Right lobe of liver (tissue), 6 donors: Measurements from ENCODE around the gene VAPB. TPM values are rescaled to one million over a fixed set of nuclear protein-coding genes. Genes with fewer than 3 reads are reported as not detected.

Source experiments
- ATAC-seq, 4 donors: fragments of 200-7000 bp; cut with Tn5 transposase; one replicate each; pipeline ENCODE4 v1.9.1; 2020; ENCODE audit warnings: mild to moderate bottlenecking in 4 of 4, moderate library complexity in 4 of 4
- DNase-seq, 3 donors: peaks; one replicate each; pipeline ENCODE4 v3.0.0-alpha.2; 2020
- H3K27ac ChIP-seq, 3 donors: fragments of 200-600 bp; one replicate each; pipeline ENCODE4 v1.8.0; 2022
- H3K27me3 ChIP-seq, 2 donors: fragments of 200-600 bp; one replicate each; pipeline ENCODE4 v1.8.0; 2022
- H3K36me3 ChIP-seq, 4 donors: fragments of 200-600 bp; sonication (generic) in 1 of 4; one replicate each; pipeline versions ENCODE4 v1.5.1 to v1.8.0; 2017 to 2022; ENCODE audit warnings: control low read depth in 1 of 4
- H3K4me1 ChIP-seq, 4 donors: fragments of 200-600 bp; sonication (generic) in 1 of 4; one replicate each; pipeline versions ENCODE4 v1.5.1 to v1.8.0; 2017 to 2022; ENCODE audit warnings: control low read depth in 1 of 4
- H3K4me3 ChIP-seq, 3 donors: fragments of 200-600 bp; one replicate each; pipeline ENCODE4 v1.8.0; 2022
- H3K9me3 ChIP-seq, 4 donors: fragments of 200-600 bp; sonication (generic) in 1 of 4; one replicate each; pipeline versions ENCODE4 v1.5.1 to v1.8.0; 2017 to 2022; ENCODE audit warnings: control low read depth in 1 of 4
- CTCF ChIP-seq, 4 donors: fragments of 200-600 bp in 3 of 4; fragments of 450-650 bp in 1 of 4; IDR thresholded peaks; one replicate each; pipeline versions ENCODE4 v1.5.1 to v1.8.0; 2016 to 2022; ENCODE audit warnings: antibody characterized with exemption in 4 of 4, mild to moderate bottlenecking in 2 of 4
- POLR2A ChIP-seq: fragments of 450-650 bp; IDR thresholded peaks from one replicate; pipeline ENCODE4 v1.6.1; 2017; ENCODE audit warnings: antibody characterized with exemption, mild to moderate bottlenecking
- WGBS: methylation state at CpG from one replicate; pipeline ENCODE4 v1.1.6; 2018; ENCODE audit warnings: low coverage, low lambda C conversion rate; ENCODE audit not compliant: insufficient coverage; ENCODE audit errors: missing lambda C conversion rate; 5-methylcytosine and 5-hydroxymethylcytosine counted together
- intact Hi-C, 2 donors: fragments of 100-400 bp; cut with DNase I; formaldehyde crosslinking; loops; one replicate each; pipeline versions ENCODE4 v1.11.2 to v1.14.1; 2022
- total RNA-seq, 6 experiments: library from RNA; depleted of rRNA in 2 of 6; stranded (reverse); fragments of >200 nt in 2 of 6; fragmentation: NEBNext Ultra II Directional in 3 of 6; extraction: Animal tissue kit (Norgen Biotek cat#: 25700) in 3 of 6; gene quantifications; one replicate each; pipeline versions ENCODE4 v1.1.0 to v1.2.4, GENCODE V29; 2016 to 2023
- donor health status: DM: no; HTN: yes; CAD: no.
- donor health status: DM: no; HTN: no; CAD: no.
- donor health status: DM: no; HTN: no; CAD: no.
- donor health status: DM: no; HTN: yes; CAD: no.
- donor health status: DM: no; HTN: yes; CAD: no.

Gene VAPB
- total RNA-seq, 6 experiments from 2014 or later = 17.5 to 42.9 (median 31.4) TPM

GRCh38 chr20:58478141-58478805 lies 89.2 kb downstream of the VAPB start:
- intact Hi-C loops = loop anchor here in 1 of 2 donors (10.0 kb wide), 1 partner anchor 377 kb away; the partner anchor contains the start of genes GNAS and GNAS-AS1
- no peaks in the 10 kb centered on the region for H3K27me3 ChIP-seq
- H3K36me3 ChIP-seq = no peaks in the 10 kb centered on the region
- 60% methylated on average over 3 of the region's 3 CpGs for WGBS
- H3K9me3 ChIP-seq = no peaks in the 10 kb centered on the region
- DNase-seq (no peak), ATAC-seq (no peak)
- no peaks in the 10 kb centered on the region for H3K4me1 ChIP-seq
- TF ChIP-seq POLR2A (no peak), CTCF (IDR thresholded peaks at IDR 0.05) (no peak)
- no peak overlapping the region for H3K4me3 ChIP-seq
- H3K27ac ChIP-seq = no peak overlapping the region

- H3K9me3 ChIP-seq = no peaks in the 10 kb centered on the region
- H3K27ac ChIP-seq = no peak overlapping the region
- intact Hi-C loops = loop anchor here (10.0 kb wide), 1 partner anchor 375 kb away; the partner anchor contains the start of genes GNAS (in 2 of the 2) and GNAS-AS1 (in 2 of the 2)
- ATAC-seq (no peak), DNase-seq (no peak)
- no peaks in the 10 kb centered on the region for H3K27me3 ChIP-seq
- TF ChIP-seq POLR2A (no peak), CTCF (IDR thresholded peaks at IDR 0.05) (no peak)
- WGBS = 56% methylated on average over 9 of the region's 9 CpGs
- no peak overlapping the region for H3K4me3 ChIP-seq
- H3K36me3 ChIP-seq = no peaks in the 10 kb centered on the region
- no peaks in the 10 kb centered on the region for H3K4me1 ChIP-seq
These were observed 90.9 kb downstream of the VAPB start for GRCh38 chr20:58479726-58480440.

DNA sequence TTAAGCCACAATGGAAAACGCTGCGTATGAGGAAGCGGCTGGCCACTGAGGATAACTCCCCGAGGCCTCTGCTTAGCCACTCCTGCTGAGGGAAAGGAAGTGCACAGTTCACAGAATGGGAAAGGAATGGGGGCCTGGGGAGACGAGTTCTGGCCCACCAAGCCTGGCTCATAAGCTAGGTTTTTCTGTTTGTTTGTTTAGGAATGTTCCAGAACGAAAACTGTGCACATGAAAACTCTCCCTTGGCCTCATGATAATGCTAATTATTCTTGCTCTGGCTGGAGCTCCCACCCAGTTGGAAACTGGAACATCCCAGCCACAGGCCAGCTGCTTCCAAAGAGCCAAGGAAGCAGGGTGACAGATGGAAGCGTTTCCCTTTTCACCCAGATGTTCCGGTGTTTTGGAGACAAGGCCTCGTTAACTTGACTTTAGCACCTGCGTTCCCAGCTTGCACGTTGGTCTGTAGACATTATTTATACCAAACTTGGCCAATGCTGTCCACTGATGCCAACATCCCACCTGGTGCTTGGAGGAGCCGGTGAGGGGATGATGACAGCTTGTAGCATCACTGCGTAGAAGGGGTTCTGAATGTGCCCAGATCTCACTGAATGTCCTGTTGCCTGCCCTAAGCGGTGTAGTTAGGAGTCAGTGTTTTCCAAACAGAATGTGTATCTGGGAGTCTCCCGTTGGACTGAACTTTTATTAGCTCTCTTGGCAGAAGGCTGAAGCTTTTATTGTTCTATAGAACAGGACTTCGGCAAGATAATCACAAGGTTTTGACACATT lies 91.7 kb downstream of the VAPB start:
- 56% methylated on average over 10 of the region's 16 CpGs for WGBS
- no peak overlapping the region for H3K4me3 ChIP-seq
- no peaks in the 10 kb centered on the region for H3K9me3 ChIP-seq
- no peaks in the 10 kb centered on the region for H3K4me1 ChIP-seq
- no peak overlapping the region for H3K27ac ChIP-seq
- ATAC-seq (no peak), DNase-seq (no peak)
- H3K27me3 ChIP-seq = no peaks in the 10 kb centered on the region
- intact Hi-C loops = loop anchor here in 1 of 2 donors (10.0 kb wide), 1 partner anchor 374 kb away; the partner anchor contains the start of genes GNAS and GNAS-AS1
- H3K36me3 ChIP-seq = no peaks in the 10 kb centered on the region
- TF ChIP-seq POLR2A (no peak), CTCF (IDR thresholded peaks at IDR 0.05) (no peak)

DNA sequence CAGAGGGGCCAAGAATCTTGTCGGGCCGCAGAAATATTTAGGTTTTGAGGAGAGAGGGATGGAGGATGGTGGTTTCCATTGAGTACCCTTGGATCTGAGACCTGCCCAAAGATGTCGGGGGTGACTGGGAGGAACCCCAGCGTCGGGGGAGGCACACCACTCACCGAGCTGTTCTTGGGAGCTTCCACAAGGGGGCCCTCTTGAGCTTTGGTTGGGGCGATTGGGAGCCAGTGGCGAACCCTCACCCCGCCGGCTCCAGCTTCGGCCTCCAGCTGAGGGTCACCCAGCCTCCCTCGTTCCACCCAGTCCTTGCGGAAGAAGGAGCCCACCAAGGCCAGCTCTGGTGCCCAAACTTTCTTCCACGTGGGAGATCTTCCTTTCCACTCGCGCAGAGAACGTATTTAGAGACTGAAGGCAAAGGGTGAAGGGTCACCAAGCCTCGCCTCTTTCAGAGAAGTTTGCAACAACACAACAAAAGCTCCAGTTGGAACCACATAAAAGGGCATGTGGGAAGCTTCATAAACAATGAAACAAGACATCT lies 92.5 kb downstream of the VAPB start:
- intact Hi-C loops = loop anchor here in 1 of 2 donors (10.0 kb wide), 1 partner anchor 373 kb away; the partner anchor contains the start of genes GNAS and GNAS-AS1
- WGBS = 25% methylated on average over 10 of the region's 18 CpGs
- H3K9me3 ChIP-seq = peaks cover 0 to 4% (median 0%) of the 10 kb centered on the region in 4 donors
- no peaks in the 10 kb centered on the region for H3K4me1 ChIP-seq
- TF ChIP-seq CTCF (IDR thresholded peaks at IDR 0.05) = peak; percentile 62 to 75 (median 70)
- no peak for TF ChIP-seq POLR2A
- ATAC-seq (peak; percentile 92 to 98 (median 94)), DNase-seq (peak; percentile 58 to 70 (median 68))
- no peaks in the 10 kb centered on the region for H3K36me3 ChIP-seq
- H3K27ac ChIP-seq = no peak overlapping the region
- no peaks in the 10 kb centered on the region for H3K27me3 ChIP-seq
- H3K4me3 ChIP-seq = peak overlapping the region in 1 of 3 donors; percentile 30
